SK-N-SH (cell line): ENCODE data around the gene CSNK1G2.

ENCODE experiments used
- CHD2 ChIP-seq: fragments of 150-350 bp; IDR thresholded peaks from 2 replicates; pipeline ENCODE4 v1.6.1; 2018; ENCODE audit warnings: low read length; ENCODE audit not compliant: partially characterized antibody
- CTCF ChIP-seq: fragments of 200-600 bp; sonication (generic); IDR thresholded peaks from 2 replicates; pipeline ENCODE4 v1.6.1; 2017; ENCODE audit warnings: antibody characterized with exemption, mild to moderate bottlenecking, moderate library complexity
- EZH2phosphoT487 ChIP-seq: fragments of 200-600 bp; sonication (generic); IDR thresholded peaks from 2 replicates; pipeline ENCODE4 v1.6.1; 2017; ENCODE audit warnings: low read depth, mixed run types, mild to moderate bottlenecking, antibody characterized with exemption, moderate library complexity, borderline replicate concordance
- FOXM1 ChIP-seq: IDR thresholded peaks from 2 replicates; pipeline ENCODE4 v1.4.0; 2012; ENCODE audit warnings: low read depth, mild to moderate bottlenecking
- GABPA ChIP-seq: IDR thresholded peaks from 2 replicates; pipeline ENCODE4 v1.4.0; 2012; ENCODE audit warnings: low read depth, mild to moderate bottlenecking
- GATA2 ChIP-seq: sonication (generic); formaldehyde crosslinking; IDR thresholded peaks from 2 replicates; pipeline ENCODE4 v1.5.0; 2020; ENCODE audit warnings: mild to moderate bottlenecking, missing genetic modification reagents
- PBX3 ChIP-seq: IDR thresholded peaks from 2 replicates; pipeline ENCODE4; 2012
- RAD21 ChIP-seq: IDR thresholded peaks from 2 replicates; pipeline ENCODE4 v1.6.1; 2012; ENCODE audit warnings: mild to moderate bottlenecking, low read length
- REST ChIP-seq: IDR thresholded peaks from 2 replicates; pipeline ENCODE4 v1.6.1; 2012; ENCODE audit warnings: mild to moderate bottlenecking, low read depth, low read length, moderate library complexity
- SMC3 ChIP-seq: IDR thresholded peaks from 2 replicates; pipeline ENCODE4 v1.6.1; 2012; ENCODE audit warnings: low read depth, low read length, improper control_type of control experiment
- TAF1 ChIP-seq: IDR thresholded peaks from 2 replicates; pipeline ENCODE4 v1.6.1; 2012; ENCODE audit warnings: low read depth, mild to moderate bottlenecking, low read length, moderate library complexity, borderline replicate concordance
- USF1 ChIP-seq: IDR thresholded peaks from 2 replicates; pipeline ENCODE4 v1.4.0; 2012; ENCODE audit warnings: low read depth, borderline replicate concordance
- ZBTB33 ChIP-seq: IDR thresholded peaks from 2 replicates; pipeline ENCODE4 v1.4.0; 2012; ENCODE audit warnings: low read depth, borderline replicate concordance

GRCh38 chr19:1967087-1967608 lies 26.2 kb downstream of the CSNK1G2 start:
- TF ChIP-seq CTCF (no peak), SMC3 (no peak), CHD2 (no peak), REST (no peak), RAD21 (no peak), GABPA (no peak), EZH2phosphoT487 (no peak), USF1 (no peak), TAF1 (no peak), FOXM1 (no peak), PBX3 (no peak), ZBTB33 (no peak), GATA2 (CRISPR knock-in tag) (no peak)
